Effector CD4-positive, alpha-beta T cell (primary cell): Measurements from ENCODE around the gene CCDC144A.
"Not testable (repeated sequence)": the region's sequence is repeated elsewhere in the genome, so short reads cannot be mapped to it uniquely, and the experiment has no call there.

Experiments used
- DNase-seq: peaks from one replicate; pipeline ENCODE4 v3.0.0-alpha.2; 2020
- total RNA-seq: gene quantifications from one replicate; lab custom pipeline; 2026; lab: John Stamatoyannopoulos, UW

Gene CCDC144A, protein sequence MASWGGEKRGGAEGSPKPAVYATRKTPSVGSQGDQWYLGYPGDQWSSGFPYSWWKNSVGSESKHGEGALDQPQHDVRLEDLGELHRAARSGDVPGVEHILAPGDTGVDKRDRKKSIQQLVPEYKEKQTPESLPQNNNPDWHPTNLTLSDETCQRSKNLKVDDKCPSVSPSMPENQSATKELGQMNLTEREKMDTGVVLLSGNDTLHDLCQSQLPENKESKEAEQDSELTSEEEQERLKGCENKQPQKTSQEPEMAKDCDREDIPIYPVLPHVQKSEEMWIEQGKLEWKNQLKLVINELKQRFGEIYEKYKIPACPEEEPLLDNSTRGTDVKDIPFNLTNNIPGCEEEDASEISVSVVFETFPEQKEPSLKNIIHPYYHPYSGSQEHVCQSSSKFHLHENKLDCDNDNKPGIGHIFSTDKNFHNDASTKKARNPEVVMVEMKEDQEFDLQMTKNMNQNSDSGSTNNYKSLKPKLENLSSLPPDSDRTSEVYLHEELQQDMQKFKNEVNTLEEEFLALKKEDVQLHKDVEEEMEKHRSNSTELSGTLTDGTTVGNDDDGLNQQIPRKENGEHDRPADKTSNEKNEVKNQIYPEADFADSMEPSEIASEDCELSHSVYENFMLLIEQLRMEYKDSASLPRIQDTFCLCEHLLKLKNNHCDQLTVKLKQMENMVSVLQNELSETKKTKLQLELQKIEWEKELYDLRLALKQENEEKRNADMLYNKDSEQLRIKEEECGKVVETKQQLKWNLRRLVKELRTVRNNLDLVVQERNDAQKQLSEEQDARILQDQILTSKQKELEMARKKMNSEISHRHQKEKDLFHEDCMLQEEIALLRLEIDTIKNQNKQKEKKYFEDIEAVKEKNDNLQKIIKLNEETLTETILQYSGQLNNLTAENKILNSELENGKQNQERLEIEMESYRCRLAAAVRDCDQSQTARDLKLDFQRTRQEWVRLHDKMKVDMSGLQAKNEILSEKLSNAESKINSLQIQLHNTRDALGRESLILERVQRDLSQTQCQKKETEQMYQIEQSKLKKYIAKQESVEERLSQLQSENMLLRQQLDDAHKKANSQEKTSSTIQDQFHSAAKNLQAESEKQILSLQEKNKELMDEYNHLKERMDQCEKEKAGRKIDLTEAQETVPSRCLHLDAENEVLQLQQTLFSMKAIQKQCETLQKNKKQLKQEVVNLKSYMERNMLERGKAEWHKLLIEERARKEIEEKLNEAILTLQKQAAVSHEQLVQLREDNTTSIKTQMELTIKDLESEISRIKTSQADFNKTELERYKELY (N-terminal part only)
- total RNA-seq: 17.4 reads per million, percentile 44 among the genes with 10 or more reads in this experiment

DNA sequence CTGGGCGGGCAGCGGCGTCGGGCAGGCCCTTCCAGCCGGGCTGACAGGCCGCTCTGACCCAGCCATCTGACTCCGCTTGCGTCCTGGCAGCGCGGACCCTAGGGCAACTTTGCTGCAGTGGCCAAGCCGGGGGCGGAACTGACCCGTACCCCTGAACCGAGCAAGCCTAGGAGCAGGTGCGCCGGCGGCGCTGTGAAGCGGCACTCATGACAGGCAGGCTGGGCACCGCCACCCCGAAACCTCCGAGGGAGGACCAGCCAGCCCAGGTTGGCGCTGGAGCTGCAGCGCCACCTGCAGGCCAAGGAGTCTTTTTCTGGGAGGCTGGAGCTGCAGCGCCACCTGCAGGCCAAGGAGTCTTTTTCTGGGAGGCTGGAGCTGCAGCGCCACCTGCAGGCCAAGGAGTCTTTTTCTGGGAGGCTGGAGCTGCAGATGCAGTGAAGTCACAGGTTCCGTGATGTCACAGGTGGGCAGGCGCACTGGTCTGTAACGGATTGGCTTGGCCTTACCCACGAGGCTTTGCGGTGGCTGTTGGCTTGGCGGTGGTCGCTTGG lies at the start of gene CCDC144A:
TSS of gene CCDC144A (plus strand) at position 511 of the 551 bp plus-strand sequence. CDS start 160 bp downstream, outside the sequence.
- DNase-seq: not testable (repeated sequence)

- no peak for DNase-seq
Observed at GRCh38 chr17:16649585-16649984, 40.5 kb upstream of the CCDC144A start.

DNA sequence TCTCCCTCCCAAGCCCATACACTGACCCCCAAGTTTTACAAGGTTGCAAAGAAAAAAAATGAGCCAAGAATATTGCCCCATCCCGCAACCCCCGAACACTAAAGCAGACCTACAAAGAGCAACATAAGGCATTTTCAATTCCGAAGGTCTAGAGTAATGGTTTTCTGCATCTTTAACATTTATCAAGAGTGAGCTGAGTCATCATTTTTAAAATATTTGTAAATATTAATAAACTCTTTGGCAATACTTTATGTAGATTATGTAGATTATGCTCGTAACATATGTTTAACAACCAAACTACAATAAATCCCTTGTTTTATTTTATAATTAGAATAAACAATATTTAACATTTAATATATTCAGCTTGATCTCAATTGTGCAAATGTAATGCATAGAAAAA lies 37.8 kb upstream of the CCDC144A start:
- DNase-seq: no peak

DNA sequence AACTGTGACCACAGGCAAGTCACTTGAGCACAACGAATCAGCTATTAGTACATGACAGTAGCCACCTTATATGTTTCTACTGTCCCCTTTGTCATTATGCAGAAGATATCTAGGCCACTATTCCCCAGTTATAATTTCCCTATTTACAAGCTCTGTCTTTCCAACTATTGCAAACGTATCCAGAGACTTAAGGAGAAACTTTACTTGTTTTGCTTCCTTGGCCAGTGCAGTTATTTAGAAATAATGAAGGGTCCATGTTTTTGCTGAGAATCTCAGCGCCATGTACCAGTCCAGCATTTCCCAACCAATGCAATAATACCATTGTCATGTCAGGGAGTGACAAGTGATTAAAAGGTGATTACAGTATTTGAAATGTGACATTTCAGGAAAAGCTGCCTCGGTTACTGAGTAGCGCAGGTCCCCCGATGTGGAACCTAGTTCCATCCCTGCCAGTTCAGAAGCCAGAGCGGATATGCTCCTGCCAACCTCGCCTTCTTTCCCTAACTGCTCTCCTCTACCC lies 37.1 kb upstream of the CCDC144A start:
- DNase-seq: no peak

GRCh38 chr17:16653367-16654041 lies 36.5 kb upstream of the CCDC144A start, which contains the start of gene ZNF624:
TSS of gene ZNF624 (minus strand) at chr17:16653850.
- peak; percentile 80 for DNase-seq

- no peak for DNase-seq
Observed at GRCh38 chr17:16661217-16661616, 28.8 kb upstream of the CCDC144A start.

DNA sequence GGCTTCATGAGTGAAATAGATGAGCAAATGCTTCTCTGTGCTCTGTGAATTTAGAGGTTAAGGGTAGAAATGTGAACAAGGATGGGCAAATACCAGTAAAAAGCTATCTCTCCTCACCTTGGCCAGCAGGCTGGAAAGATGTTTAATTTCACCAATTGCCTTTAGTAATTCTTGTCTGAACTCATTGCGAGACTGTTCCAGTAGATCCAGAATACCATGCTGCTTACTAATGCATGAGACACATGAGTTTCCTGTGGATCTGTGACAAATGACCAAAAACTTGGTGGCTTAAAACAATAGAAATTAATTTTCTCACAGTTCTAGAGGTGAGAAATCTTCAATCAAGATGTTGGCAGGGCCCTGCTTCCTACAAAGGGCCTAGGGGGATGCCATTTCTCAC lies 27.1 kb upstream of the CCDC144A start:
- DNase-seq: no peak

- DNase-seq: not testable (repeated sequence)
Observed at GRCh38 chr17:16666553-16666906, 23.5 kb upstream of the CCDC144A start.

DNA sequence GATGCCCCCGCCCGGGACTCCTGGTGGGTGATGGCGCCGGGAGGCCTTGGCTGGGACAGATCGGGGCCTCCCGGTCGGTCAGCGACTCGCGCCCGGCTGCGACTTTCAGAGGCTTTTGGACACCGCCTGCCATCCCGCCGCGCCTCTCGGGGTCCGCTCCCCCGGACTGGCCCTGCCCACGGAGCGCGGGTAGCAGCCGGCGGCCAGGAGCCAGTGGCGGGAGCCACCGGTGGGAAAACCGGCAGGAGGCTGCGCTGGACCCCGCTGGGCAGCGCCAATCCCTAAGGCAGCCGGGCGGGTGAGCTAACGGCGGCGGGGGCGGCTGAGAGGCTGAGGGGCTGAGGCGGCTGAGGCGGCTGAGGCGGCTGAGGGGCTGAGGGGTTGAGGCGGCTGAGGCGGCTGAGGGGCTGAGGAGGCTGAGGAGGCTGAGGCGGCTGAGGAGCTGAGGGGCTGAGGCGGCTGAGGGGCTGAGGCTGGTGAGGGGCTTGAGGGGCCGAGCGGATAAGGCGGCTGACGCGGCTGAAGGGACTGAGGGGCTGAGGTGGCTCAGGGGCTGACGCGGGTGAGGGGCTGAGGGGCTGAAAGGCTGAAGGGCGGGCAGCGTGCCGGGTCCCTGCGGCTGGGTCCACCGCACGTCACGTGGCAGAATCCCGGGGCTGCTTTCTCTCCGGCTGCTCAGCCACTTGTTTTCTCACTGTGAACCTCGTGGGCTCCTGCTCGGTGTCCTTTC lies 23.0 kb upstream of the CCDC144A start:
- not testable (repeated sequence) for DNase-seq

- DNase-seq: no peak
Observed at GRCh38 chr17:16676676-16677268, 13.3 kb upstream of the CCDC144A start.

GRCh38 chr17:16683290-16684138 lies 6.5 kb upstream of the CCDC144A start:
- DNase-seq: not testable (repeated sequence)

DNA sequence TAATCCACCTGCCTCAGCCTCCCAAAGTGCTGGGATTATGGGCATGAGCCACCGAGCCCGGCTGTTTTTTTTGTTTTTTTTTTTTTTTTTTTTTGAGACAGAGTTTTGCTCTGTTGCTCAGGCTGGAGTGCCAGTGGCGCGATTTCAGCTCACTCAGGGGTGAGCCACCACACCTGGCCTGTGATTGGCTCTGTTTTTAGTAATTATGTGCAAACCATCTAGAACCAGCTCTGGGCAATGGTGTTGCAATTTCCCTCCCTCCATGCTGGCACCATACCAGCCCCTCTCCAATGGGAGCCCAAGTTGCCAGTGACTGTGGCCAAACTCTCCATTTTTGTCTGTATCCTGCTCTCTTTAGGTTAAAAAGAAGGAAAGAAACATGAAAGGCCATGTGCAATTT lies 4.0 kb upstream of the CCDC144A start:
- not testable (repeated sequence) for DNase-seq

DNA sequence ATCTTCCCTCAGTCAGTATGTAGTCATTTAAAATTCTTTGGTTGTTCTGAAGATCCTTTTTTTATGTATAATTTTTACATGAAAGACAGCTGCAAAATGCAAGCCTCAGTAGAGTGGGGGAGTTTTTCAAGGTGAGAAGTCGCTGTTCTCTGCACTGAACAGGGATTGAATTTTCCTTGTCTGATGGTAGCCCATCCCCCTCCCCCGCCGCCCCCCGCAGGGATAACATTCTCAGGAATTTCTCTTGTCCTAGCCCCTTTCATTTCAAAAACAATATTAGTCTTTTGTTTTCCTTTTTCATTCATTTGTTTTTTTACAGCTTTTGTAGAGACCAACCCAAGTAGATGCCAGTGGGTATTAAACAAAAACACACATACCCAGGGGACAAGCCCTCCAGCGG lies 2.9 kb upstream of the CCDC144A start:
- not testable (repeated sequence) for DNase-seq

GRCh38 chr17:16690447-16690846 lies 406 bp downstream of the CCDC144A start:
- not testable (repeated sequence) for DNase-seq

DNA sequence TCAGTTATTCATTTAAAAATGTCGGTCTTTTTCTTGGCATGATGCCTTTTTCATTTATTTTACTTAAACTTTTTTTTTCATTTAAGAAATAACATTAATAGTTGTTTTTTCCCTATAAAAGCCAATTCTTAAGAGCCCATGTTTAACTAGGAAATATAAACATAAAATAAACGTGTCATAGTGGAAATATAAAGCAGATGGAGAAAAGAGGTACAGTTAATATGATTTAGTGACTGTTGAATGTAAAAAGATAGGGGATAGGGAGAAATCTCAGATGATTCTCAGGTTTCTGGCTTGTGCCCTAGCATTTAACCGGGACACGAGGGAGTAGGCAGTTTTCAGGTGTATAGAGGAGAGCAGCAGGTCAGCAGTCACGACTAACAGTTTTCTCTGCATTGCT lies 7.6 kb downstream of the CCDC144A start:
- DNase-seq: not testable (repeated sequence)

GRCh38 chr17:16745492-16746203 lies 55.6 kb downstream of the CCDC144A start:
- DNase-seq: not testable (repeated sequence)

DNA sequence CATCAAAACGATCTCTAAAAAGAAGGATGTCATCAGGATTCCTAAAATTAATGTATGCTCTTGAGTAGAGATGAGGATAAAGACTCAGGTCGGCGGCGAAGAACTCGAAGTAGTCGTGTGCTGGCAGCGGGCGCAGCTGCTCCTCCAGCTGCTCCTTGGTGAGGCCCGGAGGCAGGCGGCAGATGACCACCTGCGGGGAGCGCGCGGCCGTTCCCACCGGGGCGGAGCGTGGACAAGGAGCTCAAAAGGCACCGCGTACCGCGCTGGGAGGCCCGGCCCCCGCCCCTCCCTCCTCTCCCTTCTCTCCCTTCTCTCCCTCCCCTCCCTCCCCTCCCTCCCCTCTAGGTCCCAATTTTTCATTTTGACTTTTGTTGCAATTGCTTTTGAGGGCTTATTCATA lies 56.5 kb downstream of the CCDC144A start:
- not testable (repeated sequence) for DNase-seq

- not testable (repeated sequence) for DNase-seq
Observed at GRCh38 chr17:16750515-16750914, 60.5 kb downstream of the CCDC144A start.
